IMR-90 (cell line): Measurements from ENCODE around the gene COL2A1.

Source experiments
- BHLHE40 ChIP-seq: fragments of 150-350 bp; IDR thresholded peaks from 2 replicates; pipeline ENCODE4 v1.6.1; 2016; ENCODE audit warnings: mild to moderate bottlenecking, low read depth, low read length
- CEBPB ChIP-seq: IDR thresholded peaks from 2 replicates; pipeline ENCODE4 v1.6.1; 2012; ENCODE audit warnings: low read depth, low read length, improper control_type of control experiment
- CHD1 ChIP-seq: IDR thresholded peaks from 2 replicates; pipeline ENCODE4 v1.6.1; 2012; ENCODE audit warnings: low read depth, low read length, improper control_type of control experiment
- FOS ChIP-seq: fragments of 150-350 bp; IDR thresholded peaks from 2 replicates; pipeline ENCODE4 v1.6.1; 2016; ENCODE audit warnings: low read depth, low read length
- MAFK ChIP-seq: IDR thresholded peaks from 2 replicates; pipeline ENCODE4 v1.6.1; 2012; ENCODE audit warnings: low read depth, low read length, improper control_type of control experiment
- MAZ ChIP-seq: IDR thresholded peaks from 2 replicates; pipeline ENCODE4 v1.6.1; 2012; ENCODE audit warnings: low read depth, mild to moderate bottlenecking, low read length, improper control_type of control experiment, moderate library complexity, borderline replicate concordance
- MXI1 ChIP-seq: IDR thresholded peaks from 2 replicates; pipeline ENCODE4 v1.6.1; 2012; ENCODE audit warnings: low read depth, mild to moderate bottlenecking, low read length, moderate library complexity, borderline replicate concordance
- POLR2A ChIP-seq: IDR thresholded peaks from 2 replicates; pipeline ENCODE4 v1.6.1; 2012; ENCODE audit warnings: mild to moderate bottlenecking, low read depth, low read length
- RAD21 ChIP-seq: IDR thresholded peaks from 2 replicates; pipeline ENCODE4 v1.6.1; 2012; ENCODE audit warnings: low read length, improper control_type of control experiment
- RCOR1 ChIP-seq: IDR thresholded peaks from 2 replicates; pipeline ENCODE4 v1.6.1; 2012; ENCODE audit warnings: mild to moderate bottlenecking, low read length, improper control_type of control experiment; ENCODE audit not compliant: insufficient replicate concordance
- RFX5 ChIP-seq: IDR thresholded peaks from 2 replicates; pipeline ENCODE4 v1.8.0; 2012; ENCODE audit warnings: low read depth, mild to moderate bottlenecking, low read length, moderate library complexity
- SMC3 ChIP-seq: fragments of 150-350 bp; IDR thresholded peaks from 2 replicates; pipeline ENCODE4 v1.6.1; 2016; ENCODE audit warnings: low read depth, mild to moderate bottlenecking, antibody characterized with exemption, low read length, moderate library complexity
- TF ChIP-seq, protein P1 (sequence below): conservative IDR thresholded peaks from 2 replicates; pipeline ENCODE4 v1.5.1; 2012; ENCODE audit warnings: mild to moderate bottlenecking, low read depth, low read length, improper control_type of control experiment
- TF ChIP-seq, protein P2 (sequence below): fragments of 150-350 bp; IDR thresholded peaks from 2 replicates; pipeline ENCODE4 v1.6.1; 2017; ENCODE audit warnings: mild to moderate bottlenecking, antibody characterized with exemption, low read length, low read depth

DNA sequence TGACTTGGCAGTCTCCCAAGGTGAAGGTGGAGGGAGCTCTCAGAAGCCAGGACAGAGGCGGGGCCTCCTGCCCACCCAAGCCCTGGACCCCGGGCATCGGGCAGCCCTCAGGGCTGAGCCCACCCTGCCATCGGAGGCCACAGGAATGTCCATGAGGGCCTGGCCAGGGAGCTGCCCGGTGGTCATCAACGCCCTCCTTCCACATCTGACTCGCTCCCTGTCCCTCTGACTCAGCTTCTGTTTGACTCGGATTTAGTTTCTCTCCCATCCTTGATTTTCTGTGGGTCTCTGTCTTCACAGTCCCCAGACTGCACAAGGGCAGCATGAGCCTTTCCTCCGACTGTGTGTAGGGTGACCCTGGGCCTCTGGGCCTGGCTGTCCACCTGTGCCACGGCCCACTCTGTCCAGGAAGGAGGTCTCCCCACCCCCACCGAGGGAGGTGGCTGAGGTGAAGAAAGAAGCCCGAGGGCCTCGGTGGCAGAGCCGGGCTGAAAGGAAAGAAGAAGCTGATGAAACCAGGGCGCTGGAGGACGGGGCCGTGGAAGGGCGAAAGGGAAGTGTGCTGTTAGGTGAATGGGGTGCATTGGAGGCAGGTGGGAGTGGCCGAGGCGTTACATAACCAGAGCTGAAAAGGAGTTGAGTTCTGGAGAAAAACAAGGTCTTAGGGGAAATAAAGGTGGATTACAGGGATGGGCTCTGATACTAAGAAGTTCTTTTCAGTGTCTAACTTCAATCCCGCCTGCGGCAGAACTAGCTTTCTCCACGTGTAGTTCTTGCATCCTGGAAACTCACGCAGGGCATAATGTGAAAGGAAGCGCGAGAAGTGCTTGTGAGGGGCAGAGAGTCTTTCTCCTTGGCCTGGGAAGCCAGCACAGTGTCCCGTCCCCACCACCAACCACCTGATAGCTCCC, 57.6 kb downstream of the COL2A1 start:
- TF ChIP-seq POLR2A: no peak
- TF ChIP-seq, protein P1, sequence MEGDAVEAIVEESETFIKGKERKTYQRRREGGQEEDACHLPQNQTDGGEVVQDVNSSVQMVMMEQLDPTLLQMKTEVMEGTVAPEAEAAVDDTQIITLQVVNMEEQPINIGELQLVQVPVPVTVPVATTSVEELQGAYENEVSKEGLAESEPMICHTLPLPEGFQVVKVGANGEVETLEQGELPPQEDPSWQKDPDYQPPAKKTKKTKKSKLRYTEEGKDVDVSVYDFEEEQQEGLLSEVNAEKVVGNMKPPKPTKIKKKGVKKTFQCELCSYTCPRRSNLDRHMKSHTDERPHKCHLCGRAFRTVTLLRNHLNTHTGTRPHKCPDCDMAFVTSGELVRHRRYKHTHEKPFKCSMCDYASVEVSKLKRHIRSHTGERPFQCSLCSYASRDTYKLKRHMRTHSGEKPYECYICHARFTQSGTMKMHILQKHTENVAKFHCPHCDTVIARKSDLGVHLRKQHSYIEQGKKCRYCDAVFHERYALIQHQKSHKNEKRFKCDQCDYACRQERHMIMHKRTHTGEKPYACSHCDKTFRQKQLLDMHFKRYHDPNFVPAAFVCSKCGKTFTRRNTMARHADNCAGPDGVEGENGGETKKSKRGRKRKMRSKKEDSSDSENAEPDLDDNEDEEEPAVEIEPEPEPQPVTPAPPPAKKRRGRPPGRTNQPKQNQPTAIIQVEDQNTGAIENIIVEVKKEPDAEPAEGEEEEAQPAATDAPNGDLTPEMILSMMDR: no peak
- no peak for TF ChIP-seq BHLHE40
- TF ChIP-seq CEBPB: no peak
- no peak for TF ChIP-seq RAD21
- no peak for TF ChIP-seq RCOR1
- TF ChIP-seq SMC3: no peak
- TF ChIP-seq, protein P2, sequence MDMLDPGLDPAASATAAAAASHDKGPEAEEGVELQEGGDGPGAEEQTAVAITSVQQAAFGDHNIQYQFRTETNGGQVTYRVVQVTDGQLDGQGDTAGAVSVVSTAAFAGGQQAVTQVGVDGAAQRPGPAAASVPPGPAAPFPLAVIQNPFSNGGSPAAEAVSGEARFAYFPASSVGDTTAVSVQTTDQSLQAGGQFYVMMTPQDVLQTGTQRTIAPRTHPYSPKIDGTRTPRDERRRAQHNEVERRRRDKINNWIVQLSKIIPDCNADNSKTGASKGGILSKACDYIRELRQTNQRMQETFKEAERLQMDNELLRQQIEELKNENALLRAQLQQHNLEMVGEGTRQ: no peak
- TF ChIP-seq FOS: no peak; the same call in 1 of the 2 replicates
- TF ChIP-seq MAZ: no peak
- TF ChIP-seq MXI1: no peak
- TF ChIP-seq MAFK: no peak
- no peak for TF ChIP-seq RFX5
- no peak for TF ChIP-seq CHD1
